Loucy (cell line): ENCODE measurements around the gene PADI6.

Experiments
- H2AFZ ChIP-seq: fragments of 200-600 bp; sonication (generic); 2 replicates; pipeline ENCODE4 v1.6.0; 2016; ENCODE audit warnings: antibody characterized with exemption, mild to moderate bottlenecking, low read length, moderate library complexity
- H3F3A ChIP-seq: fragments of 200-600 bp; 2 replicates; pipeline ENCODE4 v1.6.0; 2016; ENCODE audit warnings: antibody characterized with exemption, low read depth, mild to moderate bottlenecking
- H3K27me3 ChIP-seq: fragments of 200-600 bp; sonication (generic); 2 replicates; pipeline ENCODE4 v1.6.1; 2014; ENCODE audit warnings: low read length, mild to moderate bottlenecking; ENCODE audit not compliant: insufficient read depth, poor library complexity, severe bottlenecking
- H3K36me3 ChIP-seq: fragments of 200-600 bp; sonication (generic); 2 replicates; pipeline ENCODE4 v1.6.1; 2016; ENCODE audit warnings: low read length; ENCODE audit not compliant: insufficient read depth
- H3K4me1 ChIP-seq: fragments of 200-600 bp; sonication (generic); 2 replicates; pipeline ENCODE4 v1.5.1; 2014; ENCODE audit warnings: low read length, mild to moderate bottlenecking; ENCODE audit not compliant: insufficient read depth, poor library complexity, severe bottlenecking
- H3K4me2 ChIP-seq: fragments of 200-600 bp; sonication (generic); 2 replicates; pipeline ENCODE4 v1.6.0; 2014; ENCODE audit warnings: antibody characterized with exemption, low read length, low read depth, mild to moderate bottlenecking; ENCODE audit not compliant: poor library complexity, severe bottlenecking
- H3K4me3 ChIP-seq: fragments of 200-600 bp; sonication (generic); 2 replicates; pipeline ENCODE4 v1.5.1; 2014; ENCODE audit warnings: low read length, mild to moderate bottlenecking, mixed read lengths; ENCODE audit not compliant: poor library complexity, severe bottlenecking
- H3K79me2 ChIP-seq: fragments of 200-600 bp; sonication (generic); 2 replicates; pipeline ENCODE4 v1.6.1; 2014; ENCODE audit warnings: low read length; ENCODE audit not compliant: insufficient read depth
- H3K9ac ChIP-seq: fragments of 200-600 bp; sonication (generic); 2 replicates; pipeline ENCODE4 v1.6.0; 2014; ENCODE audit warnings: mild to moderate bottlenecking, low read depth, low read length, moderate library complexity; ENCODE audit not compliant: poor library complexity, severe bottlenecking
- H3K9me2 ChIP-seq: fragments of 200-600 bp; sonication (generic); replicated peaks from 2 replicates; pipeline ENCODE4 v1.6.1; 2016; ENCODE audit warnings: low read depth, low read length, mixed read lengths
- H3K9me3 ChIP-seq: fragments of 200-600 bp; sonication (generic); 2 replicates; pipeline ENCODE4 v1.6.1; 2014; ENCODE audit warnings: mild to moderate bottlenecking, antibody characterized with exemption, low read length, low read depth; ENCODE audit not compliant: insufficient read depth
- H4K20me1 ChIP-seq: fragments of 200-600 bp; sonication (generic); 2 replicates; pipeline ENCODE4 v1.6.0; 2014; ENCODE audit warnings: antibody characterized with exemption, low read length, mild to moderate bottlenecking; ENCODE audit not compliant: insufficient read depth, poor library complexity, severe bottlenecking
- CTCF ChIP-seq: fragments of 200-600 bp; sonication (generic); conservative IDR thresholded peaks from 2 replicates; pipeline ENCODE4 v1.5.1; 2014; ENCODE audit warnings: mild to moderate bottlenecking, antibody characterized with exemption, low read length
- EZH2phosphoT487 ChIP-seq: fragments of 200-600 bp; IDR thresholded peaks from 2 replicates; pipeline ENCODE4 v1.6.1; 2018; ENCODE audit warnings: antibody characterized with exemption, mild to moderate bottlenecking, moderate library complexity, borderline replicate concordance

The PADI6 gene

GRCh38 chr1:17359031-17359430 is 13.0 kb upstream of the PADI6 start:
- H3K27me3 ChIP-seq, result no peaks in the 10 kb centered on the region
- no peaks in the 10 kb centered on the region for H4K20me1 ChIP-seq
- peaks cover 16% of the 10 kb centered on the region for H3K4me1 ChIP-seq
- H3K9me2 ChIP-seq, result no peaks in the 10 kb centered on the region
- peaks cover 14% of the 10 kb centered on the region; the same call in 1 of the 2 replicates for H3K79me2 ChIP-seq
- no peak for TF ChIP-seq CTCF
- no peak for TF ChIP-seq EZH2phosphoT487
- H3K4me2 ChIP-seq, result no peak overlapping the region
- no peak overlapping the region for H3K9ac ChIP-seq
- no peaks in the 10 kb centered on the region for H3K9me3 ChIP-seq
- no peak overlapping the region for H2AFZ ChIP-seq
- no peaks in the 10 kb centered on the region for H3K36me3 ChIP-seq
- no peaks in the 10 kb centered on the region for H3F3A ChIP-seq
- H3K4me3 ChIP-seq, result no peak overlapping the region

GRCh38 chr1:17359808-17360207 is 12.2 kb upstream of the PADI6 start:
- TF ChIP-seq EZH2phosphoT487 (no peak), CTCF (no peak)
- no peaks in the 10 kb centered on the region for H4K20me1 ChIP-seq
- no peak overlapping the region for H3K4me2 ChIP-seq
- no peaks in the 10 kb centered on the region for H3K9me3 ChIP-seq
- no peak overlapping the region for H3K4me3 ChIP-seq
- H3K36me3 ChIP-seq, result no peaks in the 10 kb centered on the region
- no peak overlapping the region for H3K9ac ChIP-seq
- no peaks in the 10 kb centered on the region for H3F3A ChIP-seq
- H3K27me3 ChIP-seq, result no peaks in the 10 kb centered on the region
- peaks cover 16% of the 10 kb centered on the region for H3K4me1 ChIP-seq
- H2AFZ ChIP-seq, result no peak overlapping the region
- H3K9me2 ChIP-seq, result no peaks in the 10 kb centered on the region
- H3K79me2 ChIP-seq, result peaks cover 14% of the 10 kb centered on the region; the same call in 1 of the 2 replicates

- Histone ChIP-seq H4K20me1 (no peaks in the 10 kb centered on the region), H3K4me3 (no peak overlapping the region), H3K9me2 (no peaks in the 10 kb centered on the region)
These were observed 11.6 kb upstream of the PADI6 start for GRCh38 chr1:17360272-17360956.

More at GRCh38 chr1:17360272-17360956, 11.6 kb upstream of the PADI6 start:
- Histone ChIP-seq H3K4me2 (no peak overlapping the region), H2AFZ (no peak overlapping the region), H3K27me3 (no peaks in the 10 kb centered on the region), H3K79me2 (peaks cover 14% of the 10 kb centered on the region; the same call in 1 of the 2 replicates), H3K4me1 (peaks cover 15% of the 10 kb centered on the region), H3K36me3 (no peaks in the 10 kb centered on the region), H3K9ac (no peak overlapping the region), H3F3A (no peaks in the 10 kb centered on the region), H3K9me3 (no peaks in the 10 kb centered on the region)
- TF ChIP-seq EZH2phosphoT487, result no peak
- no peak for TF ChIP-seq CTCF
